ENCODE measurements around the gene SLX4IP.

Gene SLX4IP

GRCh38 chr20:10468340-10468845 lies 33.3 kb downstream of the SLX4IP start:
- no peak for TF ChIP-seq CTCF (IDR thresholded peaks at IDR 0.05; ENCODE audit: borderline replicate concordance, control extremely low read depth, extremely low read depth, insufficient read depth, missing control alignments)
- DNase-seq (ENCODE audit: low spot score): no peak
- in situ Hi-C loops (cut with MboI; ENCODE audit: low sequenced_read_pairs, unreplicated experiment): no loop called here

DNA sequence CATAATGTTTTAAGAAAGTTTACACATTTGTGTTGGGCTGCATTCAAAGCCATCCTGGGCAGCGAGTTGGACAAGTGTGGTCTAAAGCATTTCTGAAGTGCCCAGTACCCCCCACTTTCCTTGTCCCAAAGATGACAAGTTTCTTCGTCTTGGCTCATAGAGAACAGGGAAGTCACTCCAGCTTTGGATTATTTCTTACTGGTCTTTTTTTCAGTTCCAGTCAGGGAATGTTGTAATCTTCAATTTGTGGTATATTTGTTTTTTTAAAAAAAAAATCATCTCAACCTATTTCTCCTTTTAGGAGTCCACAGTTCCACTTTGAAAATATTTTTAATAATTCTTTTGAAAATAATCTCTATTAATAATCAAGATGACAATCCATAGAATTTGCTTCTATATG lies 34.0 kb downstream of the SLX4IP start:
- in situ Hi-C loops (cut with MboI; ENCODE audit: low sequenced_read_pairs, unreplicated experiment): no loop called here
- no peak for TF ChIP-seq CTCF (IDR thresholded peaks at IDR 0.05; ENCODE audit: borderline replicate concordance, control extremely low read depth, extremely low read depth, insufficient read depth, missing control alignments)
- DNase-seq (ENCODE audit: low spot score): no peak

- in situ Hi-C loops (cut with MboI; ENCODE audit: low sequenced_read_pairs, unreplicated experiment): no loop called here
- TF ChIP-seq CTCF (IDR thresholded peaks at IDR 0.05; ENCODE audit: borderline replicate concordance, control extremely low read depth, extremely low read depth, insufficient read depth, missing control alignments): peak; percentile 12
- DNase-seq (ENCODE audit: low spot score): no peak
Measured at GRCh38 chr20:10469599-10469998, 34.5 kb downstream of the SLX4IP start.

- no peak for DNase-seq (ENCODE audit: low spot score)
- TF ChIP-seq CTCF (IDR thresholded peaks at IDR 0.05; ENCODE audit: borderline replicate concordance, control extremely low read depth, extremely low read depth, insufficient read depth, missing control alignments): no peak
- in situ Hi-C loops (cut with MboI; ENCODE audit: low sequenced_read_pairs, unreplicated experiment): no loop called here
Measured at GRCh38 chr20:10470276-10470675, 35.2 kb downstream of the SLX4IP start.

DNA sequence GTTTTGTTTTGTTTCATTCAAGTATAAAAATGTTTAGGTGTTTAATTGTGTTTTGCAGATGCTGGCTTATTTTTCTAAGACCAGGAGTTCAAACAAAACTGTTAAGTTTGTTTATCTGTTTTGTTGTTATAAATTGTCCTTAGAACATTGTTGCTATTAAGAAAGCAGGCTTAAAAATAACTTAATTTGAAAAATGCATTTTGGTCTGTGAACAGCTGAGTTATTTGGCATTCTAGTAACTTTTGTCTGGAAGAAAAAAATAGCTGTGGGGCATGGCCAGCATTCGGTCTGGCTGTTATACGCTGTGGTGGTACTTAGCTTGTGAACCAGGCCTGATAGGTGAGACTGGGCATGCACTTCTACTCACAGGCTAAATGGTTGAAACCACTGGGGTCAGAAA lies 37.8 kb downstream of the SLX4IP start:
- no peak for DNase-seq (ENCODE audit: low spot score)
- in situ Hi-C loops (cut with MboI; ENCODE audit: low sequenced_read_pairs, unreplicated experiment): no loop called here
- no peak for TF ChIP-seq CTCF (IDR thresholded peaks at IDR 0.05; ENCODE audit: borderline replicate concordance, control extremely low read depth, extremely low read depth, insufficient read depth, missing control alignments)

- no peak for DNase-seq (ENCODE audit: low spot score)
- TF ChIP-seq CTCF (IDR thresholded peaks at IDR 0.05; ENCODE audit: borderline replicate concordance, control extremely low read depth, extremely low read depth, insufficient read depth, missing control alignments): no peak
- in situ Hi-C loops (cut with MboI; ENCODE audit: low sequenced_read_pairs, unreplicated experiment): no loop called here
Measured at GRCh38 chr20:10474606-10475184, 39.6 kb downstream of the SLX4IP start.
